OCI-LY1 (cell line): ENCODE measurements around the gene UMODL1.

Experiments
- CTCF ChIP-seq: fragments of 200-600 bp; sonication (generic), shearing (Covaris generic); IDR thresholded peaks from 2 replicates; pipeline ENCODE4 v1.5.1; 2017; ENCODE audit warnings: mild to moderate bottlenecking, antibody characterized with exemption, low read length, moderate library complexity, mixed read lengths
- EZH2 ChIP-seq: fragments of 200-600 bp; sonication (generic), shearing (Covaris generic); IDR thresholded peaks from 2 replicates; pipeline ENCODE4 v1.8.0; 2017; ENCODE audit warnings: borderline replicate concordance, mixed run types, mild to moderate bottlenecking, antibody characterized with exemption, low read length, moderate library complexity, mixed read lengths

GRCh38 chr21:42102076-42102475 is 31.0 kb downstream of the UMODL1 start:
- TF ChIP-seq CTCF (no peak), EZH2 (no peak)
